Trophoblast cell (in vitro differentiated cells and primary cell): ENCODE measurements around the gene TUBB3.

Experiments used
- DNase-seq, 2 donors: peaks; one replicate each; pipeline ENCODE4 v3.0.0-alpha.2; 2016
- H2AFZ ChIP-seq: 2 replicates; pipeline ENCODE4 v1.6.1; 2013; ENCODE audit warnings: low read length, moderate library complexity, mild to moderate bottlenecking; ENCODE audit not compliant: insufficient read depth, poor library complexity
- H2AK5ac ChIP-seq: 2 replicates; pipeline ENCODE4 v1.6.1; 2013; ENCODE audit warnings: mild to moderate bottlenecking, low read length
- H2BK120ac ChIP-seq: 2 replicates; pipeline ENCODE4 v1.6.1; 2013; ENCODE audit warnings: low read length, mild to moderate bottlenecking, moderate library complexity; ENCODE audit not compliant: insufficient read depth, poor library complexity
- H2BK12ac ChIP-seq: 2 replicates; pipeline ENCODE4 v1.6.1; 2013; ENCODE audit warnings: mild to moderate bottlenecking, low read length, moderate library complexity
- H2BK5ac ChIP-seq: 2 replicates; pipeline ENCODE4 v1.6.1; 2013; ENCODE audit warnings: low read length, low read depth, moderate library complexity, mild to moderate bottlenecking; ENCODE audit not compliant: poor library complexity
- H3K14ac ChIP-seq: 2 replicates; pipeline ENCODE4 v1.6.1; 2013; ENCODE audit warnings: mild to moderate bottlenecking, low read length
- H3K18ac ChIP-seq: 2 replicates; pipeline ENCODE4 v1.6.1; 2013; ENCODE audit warnings: mild to moderate bottlenecking, low read length
- H3K23ac ChIP-seq: 2 replicates; pipeline ENCODE4 v1.6.1; 2013; ENCODE audit warnings: low read length
- H3K27ac ChIP-seq: 2 replicates; pipeline ENCODE4 v1.5.1; 2013; ENCODE audit warnings: low read depth, mild to moderate bottlenecking, inconsistent platforms, low read length, moderate library complexity
- H3K27me3 ChIP-seq: 2 replicates; pipeline ENCODE4 v1.6.1; 2013; ENCODE audit warnings: inconsistent platforms, mild to moderate bottlenecking, low read length, moderate library complexity; ENCODE audit not compliant: insufficient read depth
- H3K36me3 ChIP-seq, 2 experiments: 1 replicate in 1 of 2; 2 replicates in 1 of 2; pipeline ENCODE4 v1.6.1; 2013; ENCODE audit warnings: low read length in 2 of 2, mild to moderate bottlenecking in 2 of 2, moderate library complexity in 1 of 2; ENCODE audit not compliant: insufficient read depth in 2 of 2, control insufficient read depth in 1 of 2
- H3K4ac ChIP-seq: 2 replicates; pipeline ENCODE4 v1.6.1; 2013; ENCODE audit warnings: low read depth, mild to moderate bottlenecking, low read length, moderate library complexity
- H3K4me1 ChIP-seq, 2 experiments: 1 replicate in 1 of 2; 2 replicates in 1 of 2; pipeline ENCODE4 v1.6.1; 2013; ENCODE audit warnings: low read length in 2 of 2, mild to moderate bottlenecking in 2 of 2, moderate library complexity in 1 of 2; ENCODE audit not compliant: insufficient read depth in 2 of 2, control insufficient read depth in 1 of 2
- H3K4me2 ChIP-seq: 2 replicates; pipeline ENCODE4 v1.6.1; 2013; ENCODE audit warnings: inconsistent platforms, mild to moderate bottlenecking, low read length, moderate library complexity
- H3K4me3 ChIP-seq: 2 replicates; pipeline ENCODE4 v1.5.1; 2013; ENCODE audit warnings: mild to moderate bottlenecking, low read depth, low read length, inconsistent platforms
- H3K79me1 ChIP-seq: one replicate; pipeline ENCODE4 v1.6.1; 2013; ENCODE audit warnings: low read length
- H3K79me2 ChIP-seq: 2 replicates; pipeline ENCODE4 v1.6.1; 2013; ENCODE audit warnings: low read length, mild to moderate bottlenecking; ENCODE audit not compliant: control insufficient read depth, insufficient read depth, poor library complexity
- H3K9ac ChIP-seq: 2 replicates; pipeline ENCODE4 v1.6.1; 2013; ENCODE audit warnings: mild to moderate bottlenecking, low read length
- H3K9me3 ChIP-seq: 2 replicates; pipeline ENCODE4 v1.6.1; 2013; ENCODE audit warnings: low read depth, mild to moderate bottlenecking, control low read depth, inconsistent platforms, low read length; ENCODE audit not compliant: insufficient read depth
- H4K12ac ChIP-seq: 2 replicates; pipeline ENCODE4 v1.6.1; 2013; ENCODE audit warnings: low read depth, mild to moderate bottlenecking, low read length, moderate library complexity
- H4K8ac ChIP-seq: 2 replicates; pipeline ENCODE4 v1.6.1; 2013; ENCODE audit warnings: low read depth, mild to moderate bottlenecking, low read length, moderate library complexity
- H4K91ac ChIP-seq: one replicate; pipeline ENCODE4 v1.6.1; 2013; ENCODE audit warnings: low read depth, mild to moderate bottlenecking, low read length, moderate library complexity
- WGBS: extraction: QIAGEN DNeasy Blood & Tissue Kit; methylation state at CpG from one replicate; pipeline ENCODE4 v1.1.7; 2013; ENCODE audit warnings: missing lambda C conversion rate; ENCODE audit not compliant: insufficient read length, insufficient coverage; ENCODE audit errors: extremely low coverage; 5-methylcytosine and 5-hydroxymethylcytosine counted together

The TUBB3 gene

GRCh38 chr16:89899879-89900481 is 23.2 kb upstream of the TUBB3 start:
- Histone ChIP-seq H3K4ac (no peak overlapping the region), H4K8ac (no peak overlapping the region), H3K9me3 (no peaks in the 10 kb centered on the region), H3K4me2 (no peak overlapping the region), H2BK120ac (no peak overlapping the region), H3K4me3 (no peak overlapping the region), H3K14ac (no peak overlapping the region), H4K91ac (no peak overlapping the region), H3K4me1 (peaks cover 7% of the 10 kb centered on the region in 2 experiments), H3K27ac (no peak overlapping the region), H3K27me3 (no peaks in the 10 kb centered on the region), H3K23ac (no peak overlapping the region), H3K18ac (no peak overlapping the region), H3K79me1 (peaks cover 7% of the 10 kb centered on the region), H3K79me2 (no peaks in the 10 kb centered on the region), H2BK5ac (no peak overlapping the region), H4K12ac (no peak overlapping the region), H2AFZ (no peak overlapping the region), H3K9ac (no peak overlapping the region), H2AK5ac (no peak overlapping the region), H2BK12ac (no peak overlapping the region), H3K36me3 (peaks cover 73 to 76% of the 10 kb centered on the region in 2 experiments)
- no peak for DNase-seq
- WGBS = no CpG with 5 or more reads among the region's 20 CpGs

GRCh38 chr16:89900885-89901284 is 22.3 kb upstream of the TUBB3 start:
- no peak overlapping the region for H2AFZ ChIP-seq

GRCh38 chr16:89902980-89903379 is 20.2 kb upstream of the TUBB3 start:
- Histone ChIP-seq H3K9ac (no peak overlapping the region), H2BK120ac (peak overlapping the region; percentile 5), H3K4me1 (peaks cover 7% of the 10 kb centered on the region in 2 experiments), H3K36me3 (peaks cover 74 to 78% of the 10 kb centered on the region in 2 experiments), H3K27ac (no peak overlapping the region), H3K9me3 (peaks cover 7% of the 10 kb centered on the region), H2AFZ (no peak overlapping the region), H4K8ac (no peak overlapping the region), H3K79me2 (no peaks in the 10 kb centered on the region), H3K23ac (no peak overlapping the region), H3K79me1 (peaks cover 12% of the 10 kb centered on the region), H4K12ac (no peak overlapping the region), H3K27me3 (no peaks in the 10 kb centered on the region), H2AK5ac (no peak overlapping the region), H2BK5ac (no peak overlapping the region), H3K14ac (no peak overlapping the region), H3K18ac (peak overlapping the region; percentile 6), H2BK12ac (peak overlapping the region; percentile 39), H3K4me2 (no peak overlapping the region), H3K4me3 (no peak overlapping the region), H4K91ac (peak overlapping the region; percentile 39), H3K4ac (no peak overlapping the region)
- peak in 1 of 2 donors; percentile 51 for DNase-seq
- no CpG with 5 or more reads among the region's 11 CpGs for WGBS

More at GRCh38 chr16:89900885-89901284, 22.3 kb upstream of the TUBB3 start:
- no peak overlapping the region for H2BK120ac ChIP-seq
- H2BK12ac ChIP-seq = no peak overlapping the region
- no peak overlapping the region for H3K14ac ChIP-seq
- H3K9ac ChIP-seq = no peak overlapping the region
- H3K79me1 ChIP-seq = peaks cover 12% of the 10 kb centered on the region
- H2AK5ac ChIP-seq = no peak overlapping the region
- peaks cover 73 to 76% of the 10 kb centered on the region in 2 experiments for H3K36me3 ChIP-seq
- DNase-seq = no peak
- H3K18ac ChIP-seq = no peak overlapping the region
- no peak overlapping the region for H4K8ac ChIP-seq
- no peak overlapping the region for H4K91ac ChIP-seq
- H3K4me3 ChIP-seq = no peak overlapping the region
- peaks cover 7% of the 10 kb centered on the region in 2 experiments for H3K4me1 ChIP-seq
- H4K12ac ChIP-seq = no peak overlapping the region
- H3K79me2 ChIP-seq = no peaks in the 10 kb centered on the region
- WGBS = no CpG with 5 or more reads among the region's 17 CpGs
- H3K9me3 ChIP-seq = no peaks in the 10 kb centered on the region
- H3K4me2 ChIP-seq = no peak overlapping the region
- H3K4ac ChIP-seq = no peak overlapping the region
- no peak overlapping the region for H2BK5ac ChIP-seq
- no peak overlapping the region for H3K27ac ChIP-seq
- no peaks in the 10 kb centered on the region for H3K27me3 ChIP-seq
- no peak overlapping the region for H3K23ac ChIP-seq

- Histone ChIP-seq H4K91ac (peak overlapping the region; percentile 64), H3K36me3 (peaks cover 74 to 77% of the 10 kb centered on the region in 2 experiments), H3K79me1 (peaks cover 12% of the 10 kb centered on the region), H2BK12ac (no peak overlapping the region), H3K4me1 (peaks cover 7% of the 10 kb centered on the region in 2 experiments), H3K27ac (peak overlapping the region; percentile 64), H4K12ac (no peak overlapping the region), H3K9ac (no peak overlapping the region), H3K18ac (peak overlapping the region; percentile 17), H3K14ac (peak overlapping the region; percentile 49), H3K4ac (peak overlapping the region; percentile 36), H3K23ac (no peak overlapping the region), H4K8ac (no peak overlapping the region), H3K4me2 (no peak overlapping the region), H2BK5ac (peak overlapping the region; percentile 36), H3K9me3 (peaks cover 11% of the 10 kb centered on the region), H3K4me3 (no peak overlapping the region), H3K79me2 (no peaks in the 10 kb centered on the region), H2BK120ac (peak overlapping the region; percentile 34), H2AK5ac (no peak overlapping the region), H3K27me3 (no peaks in the 10 kb centered on the region), H2AFZ (no peak overlapping the region)
- WGBS = no CpG with 5 or more reads among the region's 19 CpGs
- DNase-seq = peak; percentile 26 to 34
Measured at GRCh38 chr16:89903908-89904515, 19.1 kb upstream of the TUBB3 start.
